Gastroesophageal sphincter (tissue), 3 donors: ENCODE results near the gene ZNF331.

ENCODE experiments used
- EP300 ChIP-seq: sonication (generic); formaldehyde crosslinking; IDR thresholded peaks from one replicate; pipeline ENCODE4 v1.6.1; 2017; ENCODE audit warnings: antibody characterized with exemption, mild to moderate bottlenecking
- POLR2A ChIP-seq, 2 donors: fragments of 450-650 bp; IDR thresholded peaks; one replicate each; pipeline ENCODE4 v1.6.1; 2017; ENCODE audit warnings: antibody characterized with exemption in 2 of 2, mild to moderate bottlenecking in 2 of 2, moderate library complexity in 1 of 2
- POLR2AphosphoS5 ChIP-seq: sonication (generic); formaldehyde crosslinking; IDR thresholded peaks from one replicate; pipeline ENCODE4 v1.6.1; 2017; ENCODE audit warnings: antibody characterized with exemption
- TF ChIP-seq, protein P1 (sequence below), 4 experiments: fragments of 200-600 bp in 2 of 4; fragments of 450-650 bp in 2 of 4; sonication (generic) in 1 of 4; IDR thresholded peaks; one replicate each; pipeline ENCODE4 v1.5.1; 2017 to 2019; ENCODE audit warnings: antibody characterized with exemption in 4 of 4, mild to moderate bottlenecking in 2 of 4, moderate library complexity in 2 of 4

DNA sequence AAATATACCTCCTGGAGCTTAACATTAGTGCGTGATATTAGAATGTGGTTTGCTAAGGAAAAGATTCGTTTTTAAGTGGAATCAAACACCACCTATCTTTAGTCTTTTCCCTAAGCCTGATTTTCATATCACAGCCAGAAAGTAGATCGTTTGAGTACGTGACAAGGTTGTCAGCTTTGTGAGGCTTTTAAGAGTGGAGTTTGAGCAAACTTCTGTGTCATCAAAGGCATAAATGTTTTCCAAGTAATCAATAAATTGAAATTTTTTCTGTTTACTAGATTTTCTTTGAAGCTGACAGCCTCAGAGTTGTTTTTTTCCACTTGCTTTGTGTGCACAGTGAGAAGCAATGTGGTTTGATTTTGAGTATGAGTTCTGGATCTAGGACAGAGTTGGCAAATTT is 6.5 kb upstream of the ZNF331 start:
- TF ChIP-seq, protein P1, sequence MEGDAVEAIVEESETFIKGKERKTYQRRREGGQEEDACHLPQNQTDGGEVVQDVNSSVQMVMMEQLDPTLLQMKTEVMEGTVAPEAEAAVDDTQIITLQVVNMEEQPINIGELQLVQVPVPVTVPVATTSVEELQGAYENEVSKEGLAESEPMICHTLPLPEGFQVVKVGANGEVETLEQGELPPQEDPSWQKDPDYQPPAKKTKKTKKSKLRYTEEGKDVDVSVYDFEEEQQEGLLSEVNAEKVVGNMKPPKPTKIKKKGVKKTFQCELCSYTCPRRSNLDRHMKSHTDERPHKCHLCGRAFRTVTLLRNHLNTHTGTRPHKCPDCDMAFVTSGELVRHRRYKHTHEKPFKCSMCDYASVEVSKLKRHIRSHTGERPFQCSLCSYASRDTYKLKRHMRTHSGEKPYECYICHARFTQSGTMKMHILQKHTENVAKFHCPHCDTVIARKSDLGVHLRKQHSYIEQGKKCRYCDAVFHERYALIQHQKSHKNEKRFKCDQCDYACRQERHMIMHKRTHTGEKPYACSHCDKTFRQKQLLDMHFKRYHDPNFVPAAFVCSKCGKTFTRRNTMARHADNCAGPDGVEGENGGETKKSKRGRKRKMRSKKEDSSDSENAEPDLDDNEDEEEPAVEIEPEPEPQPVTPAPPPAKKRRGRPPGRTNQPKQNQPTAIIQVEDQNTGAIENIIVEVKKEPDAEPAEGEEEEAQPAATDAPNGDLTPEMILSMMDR (IDR thresholded peaks at IDR 0.05), result no peak
- TF ChIP-seq POLR2AphosphoS5, result no peak
- TF ChIP-seq POLR2A (IDR thresholded peaks at IDR 0.05), result no peak
- TF ChIP-seq EP300, result no peak
